ENCODE data around the gene GEMIN4. TPM values are rescaled to one million over a fixed set of nuclear protein-coding genes. Genes with fewer than 3 reads are reported as not detected.

GEMIN4 gene
- total and polyA plus RNA-seq, 2 of the 8 experiments (the other 6 are each of a cell fraction or from before 2014, with no cell fraction given), result 32.1 to 51.9 TPM

- TF ChIP-seq ATF3 (IDR thresholded peaks at IDR 0.05; ENCODE audit: insufficient read depth, low read depth, low read length) (no peak), CTBP2 (IDR thresholded peaks at IDR 0.05; ENCODE audit: borderline replicate concordance, insufficient read depth, insufficient read length, low read length) (no peak), SUZ12 (IDR thresholded peaks at IDR 0.05; ENCODE audit: low read length) (no peak), CBX8 (IDR thresholded peaks at IDR 0.05; ENCODE audit: borderline replicate concordance, low read depth, low read length) (no peak)
Observed at GRCh38 chr17:799261-799660, 47.2 kb upstream of the GEMIN4 start (continued).
